Sigmoid colon (tissue), 4 donors: ENCODE data around the gene NFIA.

ENCODE experiments used
- POLR2A ChIP-seq, 2 donors: fragments of 450-650 bp; IDR thresholded peaks; one replicate each; pipeline ENCODE4 v1.6.1; 2016; ENCODE audit warnings: antibody characterized with exemption in 2 of 2, mild to moderate bottlenecking in 2 of 2, moderate library complexity in 2 of 2
- POLR2AphosphoS5 ChIP-seq, 4 donors: sonication (generic); formaldehyde crosslinking; IDR thresholded peaks; one replicate each; pipeline ENCODE4 v1.6.1; 2017; ENCODE audit warnings: antibody characterized with exemption in 4 of 4
- TF ChIP-seq, protein P1 (sequence below), 4 experiments: fragments of 450-650 bp in 3 of 4; fragments of 200-600 bp in 1 of 4; IDR thresholded peaks; one replicate each; pipeline ENCODE4 v1.5.1; 2016 to 2019; ENCODE audit warnings: antibody characterized with exemption in 4 of 4, mild to moderate bottlenecking in 3 of 4, moderate library complexity in 2 of 4

DNA sequence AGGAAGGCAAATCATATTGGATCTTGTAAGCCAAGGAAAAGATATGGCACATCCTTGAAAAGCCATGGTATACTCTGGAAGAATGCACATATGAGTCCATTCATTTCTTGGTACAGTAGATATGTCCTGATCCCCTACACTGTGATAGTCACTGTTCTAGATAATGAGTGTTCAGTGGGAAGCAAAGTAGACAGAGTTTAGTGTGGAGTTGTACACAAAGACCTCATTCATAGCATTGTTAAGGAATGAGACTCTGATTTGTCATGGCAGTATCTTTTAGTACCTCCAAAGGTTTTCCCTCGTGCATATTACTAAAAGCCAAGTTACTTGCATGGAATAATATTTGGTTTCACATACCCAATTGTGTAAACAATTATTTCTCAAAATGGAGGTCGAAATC, 204.7 kb downstream of the NFIA start:
- no peak for TF ChIP-seq POLR2AphosphoS5 (IDR thresholded peaks at IDR 0.05)
- TF ChIP-seq, protein P1, sequence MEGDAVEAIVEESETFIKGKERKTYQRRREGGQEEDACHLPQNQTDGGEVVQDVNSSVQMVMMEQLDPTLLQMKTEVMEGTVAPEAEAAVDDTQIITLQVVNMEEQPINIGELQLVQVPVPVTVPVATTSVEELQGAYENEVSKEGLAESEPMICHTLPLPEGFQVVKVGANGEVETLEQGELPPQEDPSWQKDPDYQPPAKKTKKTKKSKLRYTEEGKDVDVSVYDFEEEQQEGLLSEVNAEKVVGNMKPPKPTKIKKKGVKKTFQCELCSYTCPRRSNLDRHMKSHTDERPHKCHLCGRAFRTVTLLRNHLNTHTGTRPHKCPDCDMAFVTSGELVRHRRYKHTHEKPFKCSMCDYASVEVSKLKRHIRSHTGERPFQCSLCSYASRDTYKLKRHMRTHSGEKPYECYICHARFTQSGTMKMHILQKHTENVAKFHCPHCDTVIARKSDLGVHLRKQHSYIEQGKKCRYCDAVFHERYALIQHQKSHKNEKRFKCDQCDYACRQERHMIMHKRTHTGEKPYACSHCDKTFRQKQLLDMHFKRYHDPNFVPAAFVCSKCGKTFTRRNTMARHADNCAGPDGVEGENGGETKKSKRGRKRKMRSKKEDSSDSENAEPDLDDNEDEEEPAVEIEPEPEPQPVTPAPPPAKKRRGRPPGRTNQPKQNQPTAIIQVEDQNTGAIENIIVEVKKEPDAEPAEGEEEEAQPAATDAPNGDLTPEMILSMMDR (IDR thresholded peaks at IDR 0.05): no peak
- no peak for TF ChIP-seq POLR2A (IDR thresholded peaks at IDR 0.05)
